ENCODE measurements around the gene LCE2C.
"Not testable (repeated sequence)": the region's sequence is repeated elsewhere in the genome, so short reads cannot be mapped to it uniquely, and the experiment has no call there.

LCE2C gene

DNA sequence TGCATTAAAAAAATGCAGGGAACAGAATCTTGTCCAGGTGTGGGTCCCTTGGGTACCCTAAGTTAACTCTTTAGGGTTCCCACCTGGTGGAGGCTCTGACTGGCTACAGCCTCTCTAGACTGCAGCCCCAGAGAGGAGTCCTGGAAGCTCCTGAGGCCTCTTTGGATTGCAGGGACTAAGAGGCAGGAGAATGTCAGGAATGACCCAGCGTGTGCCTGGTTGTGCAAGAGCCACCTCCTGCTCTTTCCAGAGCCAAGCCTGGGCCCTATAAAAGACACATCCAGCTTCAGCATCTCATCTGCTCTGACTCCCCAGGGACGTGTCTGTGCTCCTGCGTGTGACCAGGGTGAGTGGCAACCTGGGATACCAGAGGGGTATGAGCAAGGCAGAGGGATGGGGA lies at the start of gene LCE2C:
Gene LCE2C (plus strand): TSS at position 297 of the 400 bp plus-strand sequence. CDS start 737 bp downstream, outside the sequence.
- TF ChIP-seq CTCF (IDR thresholded peaks at IDR 0.05): not testable (repeated sequence)

DNA sequence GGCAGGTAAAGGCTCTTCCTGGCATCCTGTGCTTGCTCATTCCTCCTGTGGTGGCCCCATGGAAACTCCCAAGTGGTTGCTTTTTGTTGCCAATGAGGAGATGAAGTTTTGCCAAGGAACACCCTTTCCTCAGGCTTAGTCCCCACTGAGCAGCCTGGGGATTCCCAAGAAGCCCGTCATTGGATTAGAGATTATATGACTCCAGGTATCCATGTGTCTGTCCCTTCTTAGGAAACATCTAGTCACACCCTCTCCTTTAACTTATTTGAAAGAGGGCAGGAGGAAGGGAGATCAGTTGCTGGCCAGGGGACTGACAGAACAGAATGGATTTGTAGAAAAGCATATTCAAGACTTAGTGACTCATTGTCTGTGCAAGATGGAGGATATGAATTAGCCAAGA lies 48.3 kb upstream of the LCE2C start:
- no peak for TF ChIP-seq CTCF (IDR thresholded peaks at IDR 0.05)

DNA sequence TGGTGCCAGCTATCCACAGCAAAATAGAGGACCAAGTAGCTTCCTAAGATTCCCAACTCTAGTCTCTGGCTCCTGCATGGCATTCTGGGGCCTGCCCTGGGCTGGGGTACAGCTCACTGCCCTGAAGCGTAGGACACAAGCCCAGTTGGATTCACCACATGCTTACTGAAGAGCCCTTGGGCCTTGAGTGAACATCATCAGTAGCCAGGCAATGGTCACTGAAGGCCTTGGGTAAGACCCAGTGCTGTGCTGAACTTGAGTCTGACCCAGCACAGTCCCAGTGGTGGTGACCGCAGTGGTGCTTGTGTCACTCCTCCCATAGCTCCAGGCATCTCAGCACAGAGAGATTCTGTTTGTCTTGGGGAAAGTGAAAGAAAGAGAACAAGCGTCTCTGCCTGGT lies 44.5 kb upstream of the LCE2C start:
- TF ChIP-seq CTCF (IDR thresholded peaks at IDR 0.05): no peak

- no peak for TF ChIP-seq CTCF (IDR thresholded peaks at IDR 0.05)
Measured at GRCh38 chr1:152640351-152640750, 34.7 kb upstream of the LCE2C start.

DNA sequence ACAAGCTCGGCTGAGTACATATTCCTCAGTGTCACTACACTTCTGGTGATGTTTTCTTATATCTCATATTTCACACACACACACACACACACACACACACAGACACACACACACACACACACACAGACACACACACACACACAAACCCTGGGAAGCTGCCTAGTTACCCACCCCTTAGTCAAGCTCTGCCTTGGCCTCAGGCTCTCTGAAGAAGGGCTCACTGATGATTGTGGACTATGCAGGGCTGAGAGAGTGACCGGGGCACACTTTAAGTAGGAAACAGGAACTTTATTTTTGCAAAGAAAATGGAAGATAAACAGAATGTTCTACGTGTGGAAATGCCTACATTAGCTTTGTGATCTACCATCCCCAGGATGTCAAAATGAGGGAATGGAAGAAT lies 31.1 kb upstream of the LCE2C start:
- TF ChIP-seq CTCF (IDR thresholded peaks at IDR 0.05): no peak

- no peak for TF ChIP-seq CTCF (IDR thresholded peaks at IDR 0.05)
Measured at GRCh38 chr1:152645146-152645545, 29.9 kb upstream of the LCE2C start.

DNA sequence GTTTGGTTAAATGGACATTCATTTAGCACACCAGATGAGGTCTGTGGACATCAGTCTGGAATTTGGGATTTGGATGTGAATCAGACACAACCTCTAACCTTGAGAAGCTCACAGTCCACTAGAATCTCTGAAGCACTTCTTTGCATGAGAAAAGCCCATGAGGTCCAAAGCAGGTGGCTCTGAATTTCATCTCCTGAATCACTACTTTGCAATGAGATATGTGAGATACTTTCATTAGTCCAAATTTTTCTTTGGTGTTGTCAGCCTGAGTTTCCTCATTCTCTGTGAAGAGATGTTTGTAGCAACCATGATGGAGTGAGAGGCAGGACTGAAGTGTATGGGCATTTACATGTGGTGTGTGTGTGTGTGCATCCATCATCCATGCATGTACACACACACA lies 28.4 kb upstream of the LCE2C start:
- TF ChIP-seq CTCF (IDR thresholded peaks at IDR 0.05): no peak

GRCh38 chr1:152654110-152654509 lies 21.0 kb upstream of the LCE2C start:
- peak; percentile 90 for TF ChIP-seq CTCF (IDR thresholded peaks at IDR 0.05)
